ENCODE data around the gene TUSC2. TPM values are rescaled to one million over a fixed set of nuclear protein-coding genes. Genes with fewer than 3 reads are reported as not detected.
A peak's percentile ranks its signal among the peaks of the same experiment; 100 is the strongest.

The TUSC2 gene
- total and polyA plus RNA-seq, 9 of the 15 experiments (the other 6 are each of a cell fraction or from before 2014, with no cell fraction given): 2.8 to 67.5 (median 25.8) TPM

DNA sequence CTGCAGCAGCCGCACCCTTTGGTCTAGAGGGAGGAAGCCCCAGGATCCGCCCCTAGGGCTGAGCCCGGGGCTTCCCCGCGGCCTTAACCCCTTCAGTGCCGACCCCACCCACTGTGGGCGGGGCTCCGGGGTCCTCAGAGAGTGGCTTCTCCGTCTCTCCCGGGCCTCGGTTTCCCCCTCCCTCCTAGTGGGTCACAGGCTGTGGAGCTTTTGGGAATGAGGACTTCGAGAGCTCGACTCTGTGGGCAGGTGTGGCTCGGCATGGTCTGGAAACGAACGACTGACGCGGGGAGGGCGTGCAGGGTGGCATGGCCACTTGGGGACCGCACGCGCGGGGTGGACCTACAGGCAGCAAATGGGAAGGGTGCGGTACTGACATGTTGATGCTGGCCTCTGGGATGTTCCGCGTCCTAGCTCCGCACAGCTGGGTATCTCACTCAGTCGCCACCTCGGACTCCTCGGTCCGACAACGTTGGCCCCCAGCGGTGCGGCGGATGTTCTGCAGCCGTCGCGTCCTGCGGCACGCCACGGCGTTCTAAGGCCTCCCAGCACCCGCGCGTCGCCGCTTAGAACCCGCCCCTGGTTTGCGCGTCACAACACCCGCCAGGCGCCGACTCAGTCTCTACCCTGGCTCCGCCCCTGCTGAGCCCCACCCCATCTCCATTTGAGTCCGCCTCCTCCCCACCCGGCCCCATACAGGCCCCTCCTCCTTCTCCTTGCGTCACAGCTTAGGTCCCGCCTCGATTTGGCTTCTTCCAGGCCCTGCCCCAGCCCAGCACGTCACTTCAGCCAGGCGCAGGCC, 29.0 kb downstream of the TUSC2 start, which contains the start of the genes HYAL3 and NAA80 (continued):
- TF ChIP-seq, protein P1, sequence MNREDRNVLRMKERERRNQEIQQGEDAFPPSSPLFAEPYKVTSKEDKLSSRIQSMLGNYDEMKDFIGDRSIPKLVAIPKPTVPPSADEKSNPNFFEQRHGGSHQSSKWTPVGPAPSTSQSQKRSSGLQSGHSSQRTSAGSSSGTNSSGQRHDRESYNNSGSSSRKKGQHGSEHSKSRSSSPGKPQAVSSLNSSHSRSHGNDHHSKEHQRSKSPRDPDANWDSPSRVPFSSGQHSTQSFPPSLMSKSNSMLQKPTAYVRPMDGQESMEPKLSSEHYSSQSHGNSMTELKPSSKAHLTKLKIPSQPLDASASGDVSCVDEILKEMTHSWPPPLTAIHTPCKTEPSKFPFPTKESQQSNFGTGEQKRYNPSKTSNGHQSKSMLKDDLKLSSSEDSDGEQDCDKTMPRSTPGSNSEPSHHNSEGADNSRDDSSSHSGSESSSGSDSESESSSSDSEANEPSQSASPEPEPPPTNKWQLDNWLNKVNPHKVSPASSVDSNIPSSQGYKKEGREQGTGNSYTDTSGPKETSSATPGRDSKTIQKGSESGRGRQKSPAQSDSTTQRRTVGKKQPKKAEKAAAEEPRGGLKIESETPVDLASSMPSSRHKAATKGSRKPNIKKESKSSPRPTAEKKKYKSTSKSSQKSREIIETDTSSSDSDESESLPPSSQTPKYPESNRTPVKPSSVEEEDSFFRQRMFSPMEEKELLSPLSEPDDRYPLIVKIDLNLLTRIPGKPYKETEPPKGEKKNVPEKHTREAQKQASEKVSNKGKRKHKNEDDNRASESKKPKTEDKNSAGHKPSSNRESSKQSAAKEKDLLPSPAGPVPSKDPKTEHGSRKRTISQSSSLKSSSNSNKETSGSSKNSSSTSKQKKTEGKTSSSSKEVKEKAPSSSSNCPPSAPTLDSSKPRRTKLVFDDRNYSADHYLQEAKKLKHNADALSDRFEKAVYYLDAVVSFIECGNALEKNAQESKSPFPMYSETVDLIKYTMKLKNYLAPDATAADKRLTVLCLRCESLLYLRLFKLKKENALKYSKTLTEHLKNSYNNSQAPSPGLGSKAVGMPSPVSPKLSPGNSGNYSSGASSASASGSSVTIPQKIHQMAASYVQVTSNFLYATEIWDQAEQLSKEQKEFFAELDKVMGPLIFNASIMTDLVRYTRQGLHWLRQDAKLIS (CRISPR knock-in tag; IDR thresholded peaks at IDR 0.05): no peak
- TF ChIP-seq, protein P2, sequence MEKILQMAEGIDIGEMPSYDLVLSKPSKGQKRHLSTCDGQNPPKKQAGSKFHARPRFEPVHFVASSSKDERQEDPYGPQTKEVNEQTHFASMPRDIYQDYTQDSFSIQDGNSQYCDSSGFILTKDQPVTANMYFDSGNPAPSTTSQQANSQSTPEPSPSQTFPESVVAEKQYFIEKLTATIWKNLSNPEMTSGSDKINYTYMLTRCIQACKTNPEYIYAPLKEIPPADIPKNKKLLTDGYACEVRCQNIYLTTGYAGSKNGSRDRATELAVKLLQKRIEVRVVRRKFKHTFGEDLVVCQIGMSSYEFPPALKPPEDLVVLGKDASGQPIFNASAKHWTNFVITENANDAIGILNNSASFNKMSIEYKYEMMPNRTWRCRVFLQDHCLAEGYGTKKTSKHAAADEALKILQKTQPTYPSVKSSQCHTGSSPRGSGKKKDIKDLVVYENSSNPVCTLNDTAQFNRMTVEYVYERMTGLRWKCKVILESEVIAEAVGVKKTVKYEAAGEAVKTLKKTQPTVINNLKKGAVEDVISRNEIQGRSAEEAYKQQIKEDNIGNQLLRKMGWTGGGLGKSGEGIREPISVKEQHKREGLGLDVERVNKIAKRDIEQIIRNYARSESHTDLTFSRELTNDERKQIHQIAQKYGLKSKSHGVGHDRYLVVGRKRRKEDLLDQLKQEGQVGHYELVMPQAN (IDR thresholded peaks at IDR 0.05; ENCODE audit: borderline replicate concordance): peak; percentile 88; the same call in 1 of the 2 replicates
- TF ChIP-seq ZNF12 (CRISPR knock-in tag; IDR thresholded peaks at IDR 0.05) (no peak), MCM7 (IDR thresholded peaks at IDR 0.05) (no peak), NFYB (IDR thresholded peaks at IDR 0.05; ENCODE audit: extremely low read depth, insufficient read length) (no peak), TCF7 (IDR thresholded peaks at IDR 0.05; ENCODE audit: borderline replicate concordance) (0 out of 2 replicates have a peak, but pooled peaks have one; percentile 43), ZSCAN32 (CRISPR knock-in tag; IDR thresholded peaks at IDR 0.05) (no peak), POU5F1 (IDR thresholded peaks at IDR 0.05; ENCODE audit: borderline replicate concordance, low read depth, low read length, partially characterized antibody) (no peak), ZNF316 (IDR thresholded peaks at IDR 0.05) (no peak), BRF1 (IDR thresholded peaks at IDR 0.05; ENCODE audit: borderline replicate concordance, extremely low read depth, insufficient read length) (no peak), MAZ (CRISPR knock-in tag; conservative IDR thresholded peaks at IDR 0.05 in 1 of 2, IDR thresholded peaks at IDR 0.05 in 1 of 2) (peak in 1 of 2 experiments; percentile 46; a peak in 3 of 4 replicates)
- TF ChIP-seq, protein P3, sequence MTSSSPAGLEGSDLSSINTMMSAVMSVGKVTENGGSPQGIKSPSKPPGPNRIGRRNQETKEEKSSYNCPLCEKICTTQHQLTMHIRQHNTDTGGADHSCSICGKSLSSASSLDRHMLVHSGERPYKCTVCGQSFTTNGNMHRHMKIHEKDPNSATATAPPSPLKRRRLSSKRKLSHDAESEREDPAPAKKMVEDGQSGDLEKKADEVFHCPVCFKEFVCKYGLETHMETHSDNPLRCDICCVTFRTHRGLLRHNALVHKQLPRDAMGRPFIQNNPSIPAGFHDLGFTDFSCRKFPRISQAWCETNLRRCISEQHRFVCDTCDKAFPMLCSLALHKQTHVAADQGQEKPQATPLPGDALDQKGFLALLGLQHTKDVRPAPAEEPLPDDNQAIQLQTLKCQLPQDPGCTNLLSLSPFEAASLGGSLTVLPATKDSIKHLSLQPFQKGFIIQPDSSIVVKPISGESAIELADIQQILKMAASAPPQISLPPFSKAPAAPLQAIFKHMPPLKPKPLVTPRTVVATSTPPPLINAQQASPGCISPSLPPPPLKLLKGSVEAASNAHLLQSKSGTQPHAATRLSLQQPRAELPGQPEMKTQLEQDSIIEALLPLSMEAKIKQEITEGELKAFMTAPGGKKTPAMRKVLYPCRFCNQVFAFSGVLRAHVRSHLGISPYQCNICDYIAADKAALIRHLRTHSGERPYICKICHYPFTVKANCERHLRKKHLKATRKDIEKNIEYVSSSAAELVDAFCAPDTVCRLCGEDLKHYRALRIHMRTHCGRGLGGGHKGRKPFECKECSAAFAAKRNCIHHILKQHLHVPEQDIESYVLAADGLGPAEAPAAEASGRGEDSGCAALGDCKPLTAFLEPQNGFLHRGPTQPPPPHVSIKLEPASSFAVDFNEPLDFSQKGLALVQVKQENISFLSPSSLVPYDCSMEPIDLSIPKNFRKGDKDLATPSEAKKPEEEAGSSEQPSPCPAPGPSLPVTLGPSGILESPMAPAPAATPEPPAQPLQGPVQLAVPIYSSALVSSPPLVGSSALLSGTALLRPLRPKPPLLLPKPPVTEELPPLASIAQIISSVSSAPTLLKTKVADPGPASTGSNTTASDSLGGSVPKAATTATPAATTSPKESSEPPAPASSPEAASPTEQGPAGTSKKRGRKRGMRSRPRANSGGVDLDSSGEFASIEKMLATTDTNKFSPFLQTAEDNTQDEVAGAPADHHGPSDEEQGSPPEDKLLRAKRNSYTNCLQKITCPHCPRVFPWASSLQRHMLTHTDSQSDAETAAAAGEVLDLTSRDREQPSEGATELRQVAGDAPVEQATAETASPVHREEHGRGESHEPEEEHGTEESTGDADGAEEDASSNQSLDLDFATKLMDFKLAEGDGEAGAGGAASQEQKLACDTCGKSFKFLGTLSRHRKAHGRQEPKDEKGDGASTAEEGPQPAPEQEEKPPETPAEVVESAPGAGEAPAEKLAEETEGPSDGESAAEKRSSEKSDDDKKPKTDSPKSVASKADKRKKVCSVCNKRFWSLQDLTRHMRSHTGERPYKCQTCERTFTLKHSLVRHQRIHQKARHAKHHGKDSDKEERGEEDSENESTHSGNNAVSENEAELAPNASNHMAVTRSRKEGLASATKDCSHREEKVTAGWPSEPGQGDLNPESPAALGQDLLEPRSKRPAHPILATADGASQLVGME (CRISPR knock-in tag; IDR thresholded peaks at IDR 0.05): no peak
- TF ChIP-seq, protein P4, sequence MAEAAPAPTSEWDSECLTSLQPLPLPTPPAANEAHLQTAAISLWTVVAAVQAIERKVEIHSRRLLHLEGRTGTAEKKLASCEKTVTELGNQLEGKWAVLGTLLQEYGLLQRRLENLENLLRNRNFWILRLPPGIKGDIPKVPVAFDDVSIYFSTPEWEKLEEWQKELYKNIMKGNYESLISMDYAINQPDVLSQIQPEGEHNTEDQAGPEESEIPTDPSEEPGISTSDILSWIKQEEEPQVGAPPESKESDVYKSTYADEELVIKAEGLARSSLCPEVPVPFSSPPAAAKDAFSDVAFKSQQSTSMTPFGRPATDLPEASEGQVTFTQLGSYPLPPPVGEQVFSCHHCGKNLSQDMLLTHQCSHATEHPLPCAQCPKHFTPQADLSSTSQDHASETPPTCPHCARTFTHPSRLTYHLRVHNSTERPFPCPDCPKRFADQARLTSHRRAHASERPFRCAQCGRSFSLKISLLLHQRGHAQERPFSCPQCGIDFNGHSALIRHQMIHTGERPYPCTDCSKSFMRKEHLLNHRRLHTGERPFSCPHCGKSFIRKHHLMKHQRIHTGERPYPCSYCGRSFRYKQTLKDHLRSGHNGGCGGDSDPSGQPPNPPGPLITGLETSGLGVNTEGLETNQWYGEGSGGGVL (CRISPR knock-in tag; IDR thresholded peaks at IDR 0.05): no peak
